GM19438 (cell line): Measurements from ENCODE around the gene HSPBAP1.

ENCODE experiments used
- ATAC-seq: cut with Tn5 transposase; IDR thresholded peaks from one replicate; pipeline ENCODE4 v1.9.1; 2021; ENCODE audit warnings: low read depth; ENCODE audit not compliant: unreplicated experiment

Gene HSPBAP1

GRCh38 chr3:122694966-122695365 lies 98.7 kb downstream of the HSPBAP1 start:
- ATAC-seq: no peak

GRCh38 chr3:122692674-122693073 lies 101.0 kb downstream of the HSPBAP1 start:
- no peak for ATAC-seq

- ATAC-seq: no peak
Measured at GRCh38 chr3:122691195-122691594, 102.4 kb downstream of the HSPBAP1 start.

GRCh38 chr3:122690096-122690495 lies 103.5 kb downstream of the HSPBAP1 start:
- ATAC-seq: no peak
